Measurements from ENCODE around the gene HOXA3.

HOXA3 gene

DNA sequence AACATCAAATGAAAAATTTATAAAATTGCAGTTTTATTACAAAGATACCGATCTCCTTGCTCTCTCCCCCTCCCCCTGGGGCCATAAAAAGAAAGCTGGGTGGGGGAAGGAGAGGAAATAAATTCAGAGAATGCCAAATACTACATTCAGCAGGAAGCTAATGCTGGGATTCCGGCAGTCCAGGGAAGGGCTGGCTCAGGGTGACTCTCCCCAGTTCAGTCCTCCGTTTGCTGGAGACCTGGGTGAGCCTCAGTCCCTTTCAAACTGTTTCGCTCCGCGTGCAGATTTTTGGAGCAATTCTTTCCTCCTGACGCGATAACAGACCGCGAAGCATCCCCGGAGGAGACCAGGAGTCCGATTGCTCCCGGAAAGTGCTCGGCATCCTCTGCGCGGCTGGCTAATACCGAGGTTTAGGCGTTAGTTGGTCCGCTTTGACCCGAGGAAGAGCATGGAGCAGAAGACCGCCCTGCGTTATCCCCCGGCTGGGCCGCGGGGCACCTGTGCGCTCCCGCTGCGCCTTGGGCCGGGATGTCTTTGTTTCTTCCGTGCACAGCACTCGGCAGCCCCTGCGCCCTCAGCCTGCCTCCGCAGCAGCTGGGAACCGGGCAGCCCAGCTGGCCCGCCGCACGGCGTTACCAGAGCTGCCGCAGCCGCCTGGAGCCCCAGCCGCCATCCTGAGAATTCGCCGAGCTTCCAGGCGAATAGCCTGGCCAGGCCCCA is 46.0 kb downstream of the HOXA3 start:
- TF ChIP-seq POLR2AphosphoS5 (IDR thresholded peaks at IDR 0.05; ENCODE audit: low read depth): no peak
- TF ChIP-seq, protein P1, sequence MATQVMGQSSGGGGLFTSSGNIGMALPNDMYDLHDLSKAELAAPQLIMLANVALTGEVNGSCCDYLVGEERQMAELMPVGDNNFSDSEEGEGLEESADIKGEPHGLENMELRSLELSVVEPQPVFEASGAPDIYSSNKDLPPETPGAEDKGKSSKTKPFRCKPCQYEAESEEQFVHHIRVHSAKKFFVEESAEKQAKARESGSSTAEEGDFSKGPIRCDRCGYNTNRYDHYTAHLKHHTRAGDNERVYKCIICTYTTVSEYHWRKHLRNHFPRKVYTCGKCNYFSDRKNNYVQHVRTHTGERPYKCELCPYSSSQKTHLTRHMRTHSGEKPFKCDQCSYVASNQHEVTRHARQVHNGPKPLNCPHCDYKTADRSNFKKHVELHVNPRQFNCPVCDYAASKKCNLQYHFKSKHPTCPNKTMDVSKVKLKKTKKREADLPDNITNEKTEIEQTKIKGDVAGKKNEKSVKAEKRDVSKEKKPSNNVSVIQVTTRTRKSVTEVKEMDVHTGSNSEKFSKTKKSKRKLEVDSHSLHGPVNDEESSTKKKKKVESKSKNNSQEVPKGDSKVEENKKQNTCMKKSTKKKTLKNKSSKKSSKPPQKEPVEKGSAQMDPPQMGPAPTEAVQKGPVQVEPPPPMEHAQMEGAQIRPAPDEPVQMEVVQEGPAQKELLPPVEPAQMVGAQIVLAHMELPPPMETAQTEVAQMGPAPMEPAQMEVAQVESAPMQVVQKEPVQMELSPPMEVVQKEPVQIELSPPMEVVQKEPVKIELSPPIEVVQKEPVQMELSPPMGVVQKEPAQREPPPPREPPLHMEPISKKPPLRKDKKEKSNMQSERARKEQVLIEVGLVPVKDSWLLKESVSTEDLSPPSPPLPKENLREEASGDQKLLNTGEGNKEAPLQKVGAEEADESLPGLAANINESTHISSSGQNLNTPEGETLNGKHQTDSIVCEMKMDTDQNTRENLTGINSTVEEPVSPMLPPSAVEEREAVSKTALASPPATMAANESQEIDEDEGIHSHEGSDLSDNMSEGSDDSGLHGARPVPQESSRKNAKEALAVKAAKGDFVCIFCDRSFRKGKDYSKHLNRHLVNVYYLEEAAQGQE (IDR thresholded peaks at IDR 0.05; ENCODE audit: insufficient replicate concordance, low read depth): no peak
- TF ChIP-seq, protein P2, sequence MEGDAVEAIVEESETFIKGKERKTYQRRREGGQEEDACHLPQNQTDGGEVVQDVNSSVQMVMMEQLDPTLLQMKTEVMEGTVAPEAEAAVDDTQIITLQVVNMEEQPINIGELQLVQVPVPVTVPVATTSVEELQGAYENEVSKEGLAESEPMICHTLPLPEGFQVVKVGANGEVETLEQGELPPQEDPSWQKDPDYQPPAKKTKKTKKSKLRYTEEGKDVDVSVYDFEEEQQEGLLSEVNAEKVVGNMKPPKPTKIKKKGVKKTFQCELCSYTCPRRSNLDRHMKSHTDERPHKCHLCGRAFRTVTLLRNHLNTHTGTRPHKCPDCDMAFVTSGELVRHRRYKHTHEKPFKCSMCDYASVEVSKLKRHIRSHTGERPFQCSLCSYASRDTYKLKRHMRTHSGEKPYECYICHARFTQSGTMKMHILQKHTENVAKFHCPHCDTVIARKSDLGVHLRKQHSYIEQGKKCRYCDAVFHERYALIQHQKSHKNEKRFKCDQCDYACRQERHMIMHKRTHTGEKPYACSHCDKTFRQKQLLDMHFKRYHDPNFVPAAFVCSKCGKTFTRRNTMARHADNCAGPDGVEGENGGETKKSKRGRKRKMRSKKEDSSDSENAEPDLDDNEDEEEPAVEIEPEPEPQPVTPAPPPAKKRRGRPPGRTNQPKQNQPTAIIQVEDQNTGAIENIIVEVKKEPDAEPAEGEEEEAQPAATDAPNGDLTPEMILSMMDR (IDR thresholded peaks at IDR 0.05; ENCODE audit: insufficient read depth, low read length): no peak
- no peak for TF ChIP-seq GABPA (IDR thresholded peaks at IDR 0.05; ENCODE audit: low read depth)
- TF ChIP-seq SPI1 (IDR thresholded peaks at IDR 0.05; ENCODE audit: borderline replicate concordance, low read depth): no peak
- peaks cover 36% of the 10 kb centered on the region for H3K27me3 ChIP-seq (ENCODE audit: insufficient read depth, poor library complexity, severe bottlenecking)
- no peak overlapping the region for H3K27ac ChIP-seq (replicated peaks)
- no peak overlapping the region for H3K4me3 ChIP-seq (replicated peaks; ENCODE audit: insufficient read depth, low read length)
- no peak for DNase-seq (ENCODE audit: low read depth in 1 of 2, low spot score in 1 of 2)

DNA sequence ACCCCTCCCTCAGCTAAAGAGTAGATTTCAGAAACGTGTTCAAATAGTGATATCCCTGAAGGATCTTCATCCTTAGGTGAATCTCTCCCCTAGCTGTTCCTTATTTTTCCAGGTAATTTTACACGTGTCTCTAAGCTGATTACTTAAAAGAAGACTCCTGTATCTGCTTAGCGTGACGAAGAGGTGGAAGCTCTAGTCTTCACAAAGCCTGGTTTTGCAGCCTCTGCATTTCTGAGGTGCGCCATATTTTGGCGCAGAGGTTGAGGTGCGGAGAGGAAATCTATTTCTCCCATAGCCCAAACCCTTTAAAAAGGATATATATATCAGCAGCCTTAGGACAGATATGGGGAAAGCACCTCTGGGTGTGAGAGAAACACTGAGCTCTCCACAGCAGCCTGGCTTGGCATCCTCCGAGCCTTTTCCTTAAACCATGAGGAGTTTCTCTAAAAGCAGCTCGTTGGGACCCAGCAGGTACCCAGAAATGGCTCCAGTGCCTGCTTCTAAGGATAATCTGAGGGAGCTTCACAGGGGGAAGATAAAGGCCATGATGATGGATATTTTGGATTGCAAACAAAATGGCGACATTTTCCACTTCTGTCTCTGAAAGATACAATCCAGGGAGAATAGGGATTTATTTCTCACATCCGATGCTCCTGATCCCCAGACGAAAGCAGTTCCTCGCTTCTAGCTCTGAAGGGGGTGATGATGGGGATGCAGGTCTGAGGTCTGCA is 46.9 kb downstream of the HOXA3 start:
- Histone ChIP-seq H3K27me3 (ENCODE audit: insufficient read depth, poor library complexity, severe bottlenecking) (peaks cover 38% of the 10 kb centered on the region), H3K4me3 (replicated peaks; ENCODE audit: insufficient read depth, low read length) (no peak overlapping the region), H3K27ac (replicated peaks) (no peak overlapping the region)
- DNase-seq (ENCODE audit: low read depth in 1 of 2, low spot score in 1 of 2): no peak
- TF ChIP-seq, protein P2 (IDR thresholded peaks at IDR 0.05; ENCODE audit: insufficient read depth, low read length): no peak

DNA sequence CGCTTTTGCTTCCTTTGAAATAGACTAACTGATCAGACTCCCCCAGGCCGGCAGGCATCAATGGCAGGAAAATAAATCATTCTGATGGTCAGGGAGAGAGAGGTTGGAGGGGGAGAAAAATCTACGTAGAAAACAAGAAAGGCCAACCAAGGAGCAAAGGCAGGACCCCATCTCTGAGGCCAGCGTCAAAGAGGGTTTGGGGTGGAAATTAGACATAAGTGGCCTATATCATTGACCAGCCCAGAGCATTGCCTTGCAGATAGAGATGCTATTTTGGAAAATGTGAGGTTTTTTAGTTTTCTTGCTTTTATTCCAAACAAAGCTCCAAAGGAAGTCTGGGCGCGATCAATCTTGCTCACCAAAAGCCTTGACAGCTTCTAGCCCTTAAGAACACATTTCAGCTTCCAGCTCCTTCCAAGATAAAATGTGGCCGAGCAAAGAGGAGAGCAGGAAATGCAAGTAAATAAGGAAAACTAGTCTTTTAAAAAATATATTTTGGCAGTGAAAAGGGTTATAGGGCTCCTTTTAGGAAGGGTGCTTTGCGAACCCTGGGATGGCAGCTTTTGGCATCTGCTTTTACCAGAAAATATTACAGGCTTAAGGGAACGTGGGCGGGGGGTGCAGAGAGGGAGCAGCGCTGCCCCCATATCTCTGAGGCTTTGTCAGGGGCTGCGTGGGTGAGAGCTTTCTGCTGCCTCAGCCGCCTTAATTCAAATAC is 47.9 kb downstream of the HOXA3 start:
- no peak overlapping the region for H3K4me3 ChIP-seq (replicated peaks; ENCODE audit: insufficient read depth, low read length)
- peaks cover 38% of the 10 kb centered on the region for H3K27me3 ChIP-seq (ENCODE audit: insufficient read depth, poor library complexity, severe bottlenecking)
- TF ChIP-seq, protein P1 (IDR thresholded peaks at IDR 0.05; ENCODE audit: insufficient replicate concordance, low read depth): no peak
- TF ChIP-seq GABPA (IDR thresholded peaks at IDR 0.05; ENCODE audit: low read depth) (no peak), POLR2AphosphoS5 (IDR thresholded peaks at IDR 0.05; ENCODE audit: low read depth) (no peak), SPI1 (IDR thresholded peaks at IDR 0.05; ENCODE audit: borderline replicate concordance, low read depth) (no peak)
- TF ChIP-seq, protein P2 (IDR thresholded peaks at IDR 0.05; ENCODE audit: insufficient read depth, low read length): no peak
- DNase-seq (ENCODE audit: low read depth in 1 of 2, low spot score in 1 of 2): no peak
- no peak overlapping the region for H3K27ac ChIP-seq (replicated peaks)

All from HL-60 (cell line).